ENCODE data around the gene LMAN2L.

DNA sequence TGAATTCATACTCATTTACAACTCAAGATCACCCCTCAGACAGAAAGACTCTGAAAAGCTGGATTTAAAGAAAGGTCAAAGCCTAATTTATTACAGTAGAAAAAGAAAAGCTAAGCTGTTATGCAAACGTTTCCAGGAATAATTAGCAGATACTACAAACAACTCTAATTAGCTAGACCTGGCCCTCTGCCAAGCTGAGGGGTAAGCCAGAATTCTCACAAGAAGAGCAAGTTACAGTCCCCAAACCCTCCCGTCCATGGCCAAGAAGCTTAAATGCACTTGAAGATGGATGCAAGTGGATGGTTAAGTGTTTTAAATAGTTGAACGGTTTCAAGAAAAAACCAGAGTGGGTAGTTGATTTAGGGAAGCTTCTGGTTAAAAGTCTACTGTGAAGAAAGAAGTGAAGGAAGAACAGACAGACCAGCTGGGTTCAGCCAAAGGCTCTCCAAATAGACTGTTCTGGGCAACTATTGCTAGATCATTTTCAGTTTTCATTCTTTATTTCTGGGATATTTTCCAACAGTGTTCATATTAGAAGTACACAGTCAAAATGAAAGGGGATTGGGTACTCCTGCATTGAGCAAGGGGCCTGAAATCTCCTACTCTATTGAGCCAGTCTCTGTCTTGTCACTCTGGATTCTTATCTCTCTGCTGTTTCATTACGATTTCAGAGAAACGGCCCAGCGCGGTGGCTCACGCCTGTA, 4.8 kb downstream of the LMAN2L start:
- TF ChIP-seq CTCF (IDR thresholded peaks at IDR 0.05; ENCODE audit: borderline replicate concordance, extremely low read depth, low read length, poor library complexity, severe bottlenecking) (no peak), EZH2 (IDR thresholded peaks at IDR 0.05; ENCODE audit: borderline replicate concordance, low read depth, low read length, severe bottlenecking) (no peak)
